Measurements from ENCODE around the gene FGFRL1.

The FGFRL1 gene

DNA sequence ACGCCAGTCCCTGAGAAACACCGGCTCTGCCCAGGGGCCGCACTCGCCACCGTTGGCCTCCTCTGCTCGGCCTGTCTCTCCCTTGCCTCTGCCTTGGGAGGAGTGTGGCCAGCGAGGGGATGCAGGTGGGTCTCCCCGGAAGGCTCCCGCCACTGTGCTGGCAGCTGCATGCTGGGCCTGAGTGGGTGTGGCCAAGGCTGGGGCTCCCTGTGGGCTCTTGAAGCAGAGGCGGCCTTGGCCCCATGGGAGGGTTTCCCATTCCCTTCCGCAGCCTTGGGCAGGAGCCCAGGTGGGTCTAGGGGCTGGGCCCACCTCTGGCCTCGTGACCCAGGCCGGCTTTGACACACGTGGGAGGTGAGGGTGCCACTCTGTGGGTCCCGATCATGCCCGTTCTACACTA is 19.1 kb downstream of the FGFRL1 start:
- no peaks in the 10 kb centered on the region for H3K4me1 ChIP-seq (ENCODE audit: insufficient read depth, low read length)
- no peaks in the 10 kb centered on the region for H3K79me2 ChIP-seq (ENCODE audit: insufficient read depth, low read length)
- H3K4me3 ChIP-seq (ENCODE audit: low read depth in 1 of 2, low read length in 2 of 2), result no peak overlapping the region
- H3K9me3 ChIP-seq (ENCODE audit: insufficient read depth, low read length, severe bottlenecking), result no peaks in the 10 kb centered on the region
- ATAC-seq (ENCODE audit: insufficient read depth, low read depth) (no peak), DNase-seq (no peak)
- peaks cover 6% of the 10 kb centered on the region; the same call in 1 of the 2 replicates for H4K20me1 ChIP-seq (ENCODE audit: insufficient read depth, low read length)
- TF ChIP-seq EZH2 (IDR thresholded peaks at IDR 0.05; ENCODE audit: borderline replicate concordance, low read depth, low read length, severe bottlenecking), result no peak
- TF ChIP-seq, protein P1, sequence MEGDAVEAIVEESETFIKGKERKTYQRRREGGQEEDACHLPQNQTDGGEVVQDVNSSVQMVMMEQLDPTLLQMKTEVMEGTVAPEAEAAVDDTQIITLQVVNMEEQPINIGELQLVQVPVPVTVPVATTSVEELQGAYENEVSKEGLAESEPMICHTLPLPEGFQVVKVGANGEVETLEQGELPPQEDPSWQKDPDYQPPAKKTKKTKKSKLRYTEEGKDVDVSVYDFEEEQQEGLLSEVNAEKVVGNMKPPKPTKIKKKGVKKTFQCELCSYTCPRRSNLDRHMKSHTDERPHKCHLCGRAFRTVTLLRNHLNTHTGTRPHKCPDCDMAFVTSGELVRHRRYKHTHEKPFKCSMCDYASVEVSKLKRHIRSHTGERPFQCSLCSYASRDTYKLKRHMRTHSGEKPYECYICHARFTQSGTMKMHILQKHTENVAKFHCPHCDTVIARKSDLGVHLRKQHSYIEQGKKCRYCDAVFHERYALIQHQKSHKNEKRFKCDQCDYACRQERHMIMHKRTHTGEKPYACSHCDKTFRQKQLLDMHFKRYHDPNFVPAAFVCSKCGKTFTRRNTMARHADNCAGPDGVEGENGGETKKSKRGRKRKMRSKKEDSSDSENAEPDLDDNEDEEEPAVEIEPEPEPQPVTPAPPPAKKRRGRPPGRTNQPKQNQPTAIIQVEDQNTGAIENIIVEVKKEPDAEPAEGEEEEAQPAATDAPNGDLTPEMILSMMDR (IDR thresholded peaks at IDR 0.05; ENCODE audit: borderline replicate concordance, extremely low read depth, low read length, poor library complexity, severe bottlenecking), result no peak
- H3K4me2 ChIP-seq (ENCODE audit: insufficient read depth, low read length), result no peak overlapping the region
- H3K9ac ChIP-seq (ENCODE audit: low read depth, low read length), result no peak overlapping the region
- H3K27me3 ChIP-seq (ENCODE audit: insufficient read depth, low read length, poor library complexity), result no peaks in the 10 kb centered on the region
- no peak overlapping the region for H2AFZ ChIP-seq (ENCODE audit: low read depth, low read length)
- no peaks in the 10 kb centered on the region for H3K36me3 ChIP-seq (ENCODE audit: insufficient read depth, low read length)
- H3K27ac ChIP-seq (ENCODE audit: low read length), result no peak overlapping the region

DNA sequence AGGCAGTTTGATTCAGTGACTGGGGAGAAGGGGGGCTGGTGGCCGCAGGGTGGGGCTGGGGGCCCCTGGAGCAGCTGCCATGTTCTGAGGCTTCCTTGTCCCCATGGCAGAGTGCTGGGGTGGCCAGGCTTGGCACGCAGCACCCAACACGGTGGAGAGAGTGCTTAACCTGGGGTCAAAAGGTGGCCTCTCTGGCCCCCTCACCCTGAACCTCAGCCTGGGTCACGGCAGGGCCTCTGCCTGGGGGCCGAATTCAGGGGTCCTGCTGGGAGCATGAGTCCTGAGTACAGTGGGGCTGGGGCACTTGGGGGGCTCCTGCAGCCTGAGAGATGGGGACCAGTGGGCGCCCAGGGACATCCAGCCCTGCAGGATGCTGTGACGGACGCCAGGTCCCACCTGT is 19.9 kb downstream of the FGFRL1 start:
- no peak overlapping the region for H2AFZ ChIP-seq (ENCODE audit: low read depth, low read length)
- no peaks in the 10 kb centered on the region for H3K79me2 ChIP-seq (ENCODE audit: insufficient read depth, low read length)
- no peak for DNase-seq
- H3K4me2 ChIP-seq (ENCODE audit: insufficient read depth, low read length), result no peak overlapping the region
- no peak overlapping the region for H3K9ac ChIP-seq (ENCODE audit: low read depth, low read length)
- H3K36me3 ChIP-seq (ENCODE audit: insufficient read depth, low read length), result no peaks in the 10 kb centered on the region
- H3K9me3 ChIP-seq (ENCODE audit: insufficient read depth, low read length, severe bottlenecking), result no peaks in the 10 kb centered on the region
- no peak for TF ChIP-seq EZH2 (IDR thresholded peaks at IDR 0.05; ENCODE audit: borderline replicate concordance, low read depth, low read length, severe bottlenecking)
- TF ChIP-seq, protein P1 (IDR thresholded peaks at IDR 0.05; ENCODE audit: borderline replicate concordance, extremely low read depth, low read length, poor library complexity, severe bottlenecking), result no peak
- H3K4me3 ChIP-seq (ENCODE audit: low read depth in 1 of 2, low read length in 2 of 2), result no peak overlapping the region
- no peak for ATAC-seq (ENCODE audit: insufficient read depth, low read depth)
- peaks cover 6% of the 10 kb centered on the region; the same call in 1 of the 2 replicates for H4K20me1 ChIP-seq (ENCODE audit: insufficient read depth, low read length)
- H3K4me1 ChIP-seq (ENCODE audit: insufficient read depth, low read length), result no peaks in the 10 kb centered on the region
- H3K27ac ChIP-seq (ENCODE audit: low read length), result no peak overlapping the region
- no peaks in the 10 kb centered on the region for H3K27me3 ChIP-seq (ENCODE audit: insufficient read depth, low read length, poor library complexity)

DNA sequence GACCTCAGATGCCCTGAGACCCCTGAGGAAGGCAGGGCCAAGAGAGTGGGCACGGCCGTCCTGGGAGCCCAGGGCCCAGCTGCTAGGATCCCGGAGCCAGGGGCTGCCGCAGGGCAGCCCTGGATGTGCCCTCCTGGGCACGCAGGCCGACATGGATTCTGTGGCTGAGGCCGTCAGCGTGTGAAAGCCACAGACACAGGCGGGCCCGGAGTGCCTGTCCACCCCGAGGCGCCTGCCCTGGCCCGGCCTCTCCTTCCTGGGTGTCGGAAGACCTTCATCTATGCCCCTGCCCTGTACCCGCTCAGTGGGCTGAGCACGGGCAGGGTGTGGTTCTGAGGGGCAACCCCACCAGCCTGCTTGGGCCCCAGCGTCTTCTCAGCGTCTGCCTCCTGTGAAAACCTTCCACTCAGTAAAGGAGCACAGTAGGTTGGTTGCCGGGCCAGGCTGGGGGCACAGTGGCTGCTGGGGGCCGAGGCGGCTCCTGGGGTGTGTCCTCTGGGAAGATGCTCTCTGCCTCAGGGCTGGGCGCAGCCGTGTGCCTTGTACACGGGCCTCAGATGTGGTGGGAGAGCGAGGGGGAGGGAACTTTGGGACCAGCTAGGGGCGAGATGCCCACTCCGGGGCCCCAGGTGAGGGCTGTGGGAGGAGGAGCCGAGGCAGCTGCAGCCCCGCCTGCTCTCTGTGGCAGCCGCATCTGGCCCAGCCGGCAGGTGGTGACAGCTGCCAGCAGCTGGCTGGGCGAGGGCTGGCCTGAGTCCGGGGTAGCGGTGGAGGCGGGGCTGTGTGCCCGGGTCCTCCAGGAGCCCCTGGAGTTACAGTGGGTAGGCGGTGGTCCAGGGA is 20.8 kb downstream of the FGFRL1 start:
- H3K4me3 ChIP-seq (ENCODE audit: low read depth in 1 of 2, low read length in 2 of 2), result no peak overlapping the region
- H3K36me3 ChIP-seq (ENCODE audit: insufficient read depth, low read length), result no peaks in the 10 kb centered on the region
- no peak overlapping the region for H3K4me2 ChIP-seq (ENCODE audit: insufficient read depth, low read length)
- no peaks in the 10 kb centered on the region for H3K27me3 ChIP-seq (ENCODE audit: insufficient read depth, low read length, poor library complexity)
- H3K9me3 ChIP-seq (ENCODE audit: insufficient read depth, low read length, severe bottlenecking), result no peaks in the 10 kb centered on the region
- no peak overlapping the region for H3K27ac ChIP-seq (ENCODE audit: low read length)
- no peak overlapping the region for H2AFZ ChIP-seq (ENCODE audit: low read depth, low read length)
- H3K79me2 ChIP-seq (ENCODE audit: insufficient read depth, low read length), result no peaks in the 10 kb centered on the region
- ATAC-seq (ENCODE audit: insufficient read depth, low read depth) (0 out of 3 replicates have a peak, but pooled peaks have one; percentile 36), DNase-seq (no peak)
- H3K4me1 ChIP-seq (ENCODE audit: insufficient read depth, low read length), result no peaks in the 10 kb centered on the region
- TF ChIP-seq EZH2 (IDR thresholded peaks at IDR 0.05; ENCODE audit: borderline replicate concordance, low read depth, low read length, severe bottlenecking), result no peak
- TF ChIP-seq, protein P1 (IDR thresholded peaks at IDR 0.05; ENCODE audit: borderline replicate concordance, extremely low read depth, low read length, poor library complexity, severe bottlenecking), result peak; percentile 2
- peaks cover 6% of the 10 kb centered on the region; the same call in 1 of the 2 replicates for H4K20me1 ChIP-seq (ENCODE audit: insufficient read depth, low read length)
- H3K9ac ChIP-seq (ENCODE audit: low read depth, low read length), result no peak overlapping the region

All from DND-41 (cell line).